A673 (cell line): ENCODE data around the gene SCN3A. TPM values are rescaled to one million over a fixed set of nuclear protein-coding genes. Genes with fewer than 3 reads are reported as not detected.

Source experiments
- BruUV-seq: library from RNA; stranded (reverse); fragments of 400-500 nt; replicated peaks from 2 replicates; lab custom pipeline; 2021; lab: Mats Ljungman, UMichigan
- CTCF ChIA-PET: fragments of 300-600 bp; sonication (Branson Sonifier 250); formaldehyde crosslinking; loops from one replicate; lab custom pipeline; 2022; ENCODE audit warnings: antibody characterized with exemption; lab: Charles Lee
- POLR2A ChIA-PET: fragments of 300-600 bp; sonication (Branson Sonifier 250); formaldehyde crosslinking; loops from one replicate; lab custom pipeline; 2022; ENCODE audit warnings: antibody characterized with exemption; ENCODE audit not compliant: low non-redundant PET; lab: Charles Lee
- DNase-seq: peaks from one replicate; pipeline ENCODE4 v3.0.0-alpha.2; 2015; ENCODE audit warnings: low spot score
- H3K27ac ChIP-seq: fragments of 200-600 bp; sonication (generic); 2 replicates; pipeline ENCODE4 v1.5.1; 2016; ENCODE audit warnings: mixed run types, low read depth, mild to moderate bottlenecking, mixed read lengths, antibody characterized with exemption, low read length; ENCODE audit not compliant: poor library complexity, severe bottlenecking
- H3K27me3 ChIP-seq: fragments of 200-600 bp; sonication (generic); replicated peaks from 2 replicates; pipeline ENCODE4 v1.6.1; 2017; ENCODE audit warnings: mixed run types, low read depth, mild to moderate bottlenecking, mixed read lengths, antibody characterized with exemption, low read length; ENCODE audit not compliant: insufficient read depth, poor library complexity
- H3K36me3 ChIP-seq: fragments of 200-600 bp; sonication (generic); 2 replicates; pipeline ENCODE4 v1.6.1; 2016; ENCODE audit warnings: mixed run types, mild to moderate bottlenecking, mixed read lengths, antibody characterized with exemption, low read length; ENCODE audit not compliant: insufficient read depth, poor library complexity, severe bottlenecking
- H3K4me1 ChIP-seq: fragments of 200-600 bp; sonication (generic); 2 replicates; pipeline ENCODE4 v1.6.1; 2017; ENCODE audit warnings: mixed run types, mild to moderate bottlenecking, mixed read lengths, antibody characterized with exemption, low read length; ENCODE audit not compliant: insufficient read depth, poor library complexity, severe bottlenecking
- H3K4me3 ChIP-seq: fragments of 200-600 bp; sonication (generic); 2 replicates; pipeline ENCODE4 v1.5.1; 2016; ENCODE audit warnings: low read depth, mixed run types, mild to moderate bottlenecking, mixed read lengths, low read length; ENCODE audit not compliant: poor library complexity, severe bottlenecking
- H3K9me3 ChIP-seq: fragments of 200-600 bp; sonication (generic); 2 replicates; pipeline ENCODE4 v1.6.1; 2016; ENCODE audit warnings: mixed run types, low read depth, mild to moderate bottlenecking, mixed read lengths, antibody characterized with exemption, low read length; ENCODE audit not compliant: poor library complexity, severe bottlenecking
- EZH2 ChIP-seq: fragments of 200-600 bp; sonication (generic); IDR thresholded peaks from 2 replicates; pipeline ENCODE4 v1.6.1; 2017; ENCODE audit warnings: borderline replicate concordance, low read depth, mild to moderate bottlenecking, mixed read lengths, antibody characterized with exemption, low read length; ENCODE audit not compliant: poor library complexity, severe bottlenecking
- intact Hi-C: fragments of 100-400 bp; cut with micrococcal nuclease; formaldehyde crosslinking; loops from one replicate; pipeline ENCODE4 v1.10.0; 2022; ENCODE audit not compliant: unreplicated experiment
- total RNA-seq: library from RNA; stranded (reverse); gene quantifications from 2 replicates; pipeline ENCODE4 v1.2.3, GENCODE V29; 2021
- TF ChIP-seq, protein P1 (sequence below): fragments of 300-800, 200-600 bp; sonication (generic); conservative IDR thresholded peaks from 2 replicates; pipeline ENCODE4 v1.5.1; 2017; ENCODE audit warnings: low read depth, mild to moderate bottlenecking, antibody characterized with exemption, low read length, moderate library complexity, mixed read lengths

Gene SCN3A
- total RNA-seq, 1 experiment from 2014 or later = 0.04 TPM

DNA sequence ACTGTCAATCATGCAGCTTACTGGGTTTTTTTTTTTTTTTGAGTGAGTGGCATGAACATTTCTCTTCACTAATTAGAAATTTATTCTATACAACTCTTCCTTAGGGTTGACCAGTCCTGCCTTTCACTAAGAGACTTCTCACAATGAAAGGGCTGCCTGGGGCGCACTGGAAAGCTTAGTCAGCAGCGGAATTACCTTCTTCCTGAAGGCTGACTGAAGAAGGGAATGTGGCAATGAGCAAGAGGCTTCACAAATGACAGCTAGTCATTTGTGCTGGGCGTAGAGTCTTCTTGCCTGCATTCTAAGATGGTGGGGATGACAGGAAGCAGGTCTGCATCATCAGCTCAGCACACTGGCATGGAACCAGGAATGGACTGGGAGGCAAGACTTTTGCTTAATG lies 15.6 kb upstream of the SCN3A start:
- Histone ChIP-seq H3K27me3 (no peaks in the 10 kb centered on the region), H3K27ac (no peak overlapping the region), H3K36me3 (no peaks in the 10 kb centered on the region), H3K4me1 (no peaks in the 10 kb centered on the region), H3K9me3 (no peaks in the 10 kb centered on the region), H3K4me3 (no peak overlapping the region)
- POLR2A ChIA-PET = no interaction called here
- no TSS peak for BruUV-seq
- DNase-seq = no peak
- intact Hi-C loops = no loop called here
- CTCF ChIA-PET = no interaction called here
- TF ChIP-seq EZH2 = no peak
- TF ChIP-seq, protein P1, sequence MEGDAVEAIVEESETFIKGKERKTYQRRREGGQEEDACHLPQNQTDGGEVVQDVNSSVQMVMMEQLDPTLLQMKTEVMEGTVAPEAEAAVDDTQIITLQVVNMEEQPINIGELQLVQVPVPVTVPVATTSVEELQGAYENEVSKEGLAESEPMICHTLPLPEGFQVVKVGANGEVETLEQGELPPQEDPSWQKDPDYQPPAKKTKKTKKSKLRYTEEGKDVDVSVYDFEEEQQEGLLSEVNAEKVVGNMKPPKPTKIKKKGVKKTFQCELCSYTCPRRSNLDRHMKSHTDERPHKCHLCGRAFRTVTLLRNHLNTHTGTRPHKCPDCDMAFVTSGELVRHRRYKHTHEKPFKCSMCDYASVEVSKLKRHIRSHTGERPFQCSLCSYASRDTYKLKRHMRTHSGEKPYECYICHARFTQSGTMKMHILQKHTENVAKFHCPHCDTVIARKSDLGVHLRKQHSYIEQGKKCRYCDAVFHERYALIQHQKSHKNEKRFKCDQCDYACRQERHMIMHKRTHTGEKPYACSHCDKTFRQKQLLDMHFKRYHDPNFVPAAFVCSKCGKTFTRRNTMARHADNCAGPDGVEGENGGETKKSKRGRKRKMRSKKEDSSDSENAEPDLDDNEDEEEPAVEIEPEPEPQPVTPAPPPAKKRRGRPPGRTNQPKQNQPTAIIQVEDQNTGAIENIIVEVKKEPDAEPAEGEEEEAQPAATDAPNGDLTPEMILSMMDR = no peak

DNA sequence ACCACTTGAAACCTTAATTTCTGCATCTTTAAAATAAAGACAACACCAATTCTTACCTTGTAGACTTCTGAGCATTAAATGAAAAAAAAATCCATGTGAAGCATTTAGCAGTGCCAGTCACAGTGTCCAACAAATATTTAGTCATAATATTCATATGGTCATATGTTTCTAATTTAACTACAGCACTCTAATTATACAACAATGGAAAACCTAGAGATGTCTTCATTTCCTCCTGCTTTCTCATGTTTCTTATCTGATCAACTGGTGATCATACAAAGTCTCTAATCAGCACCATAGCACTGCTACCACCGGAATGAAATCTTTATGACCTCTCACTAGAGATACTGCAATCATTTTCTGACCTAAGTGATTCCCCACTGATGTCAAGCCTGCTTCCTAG lies 10.2 kb upstream of the SCN3A start:
- Histone ChIP-seq H3K4me1 (no peaks in the 10 kb centered on the region), H3K9me3 (no peaks in the 10 kb centered on the region), H3K27ac (no peak overlapping the region), H3K4me3 (no peak overlapping the region), H3K27me3 (no peaks in the 10 kb centered on the region), H3K36me3 (no peaks in the 10 kb centered on the region)
- CTCF ChIA-PET = no interaction called here
- POLR2A ChIA-PET = no interaction called here
- intact Hi-C loops = no loop called here
- no peak for DNase-seq
- TF ChIP-seq EZH2 = no peak
- TF ChIP-seq, protein P1 = no peak
- BruUV-seq = no TSS peak

DNA sequence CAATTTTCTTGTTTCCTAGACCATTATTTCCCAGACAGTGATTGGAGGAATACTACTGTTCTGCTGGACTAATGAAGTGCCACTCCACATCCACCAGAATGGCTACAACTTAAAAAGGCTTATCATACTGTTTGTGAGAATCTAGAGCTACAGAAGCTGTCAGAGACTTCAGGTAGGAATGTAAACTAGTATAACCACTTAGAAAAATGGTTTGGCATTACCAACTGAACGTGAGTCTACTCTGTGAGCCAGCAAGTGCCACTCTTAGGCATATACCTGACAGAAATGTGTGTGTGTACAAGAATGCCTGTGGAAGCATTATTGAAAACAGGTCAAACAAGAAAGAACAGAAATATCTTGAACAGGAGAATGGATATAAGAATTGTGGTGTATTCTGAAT lies 4.2 kb upstream of the SCN3A start:
- CTCF ChIA-PET = no interaction called here
- intact Hi-C loops = no loop called here
- BruUV-seq = no TSS peak

More for the DNA sequence above, 4.2 kb upstream of the SCN3A start:
- Histone ChIP-seq H3K9me3 (no peaks in the 10 kb centered on the region), H3K27me3 (no peaks in the 10 kb centered on the region), H3K27ac (no peak overlapping the region), H3K36me3 (no peaks in the 10 kb centered on the region), H3K4me3 (no peak overlapping the region), H3K4me1 (no peaks in the 10 kb centered on the region)
- TF ChIP-seq EZH2 = no peak
- TF ChIP-seq, protein P1 = no peak
- no peak for DNase-seq
- POLR2A ChIA-PET = no interaction called here
